G401 (cell line): ENCODE measurements around the gene COMMD4. TPM values are rescaled to one million over a fixed set of nuclear protein-coding genes. Genes with fewer than 3 reads are reported as not detected.
"Not testable (repeated sequence)": the region's sequence is repeated elsewhere in the genome, so short reads cannot be mapped to it uniquely, and the experiment has no call there.

Experiments used
- DNase-seq: peaks from one replicate; pipeline ENCODE4 v3.0.0-alpha.2; 2015; ENCODE audit warnings: low spot score
- in situ Hi-C: cut with HindIII; loops from 2 replicates; pipeline ENCODE4 v1.10.0; 2016; ENCODE audit warnings: low sequenced_read_pairs, mixed read lengths
- total RNA-seq: library from RNA; depleted of rRNA; stranded (reverse); fragments of >200 nt; shearing (Covaris generic); gene quantifications from 2 replicates; pipeline ENCODE4 v1.2.3, GENCODE V29; 2014; rRNA removed

Gene COMMD4
- total RNA-seq = 199 and 243 TPM in 2 replicates

- in situ Hi-C loops = no loop called here
- DNase-seq = peak; percentile 95
These were observed at the start of gene COMMD4 for GRCh38 chr15:75335705-75336355. COMMD4 (plus strand) TSS chr15:75336063; CDS start chr15:75336090, 27 bp downstream.

- in situ Hi-C loops, DNase-seq: not testable (repeated sequence)
These were observed 42.2 kb upstream of the COMMD4 start for GRCh38 chr15:75293660-75294059.

- in situ Hi-C loops, DNase-seq: not testable (repeated sequence)
These were observed 37.1 kb upstream of the COMMD4 start for GRCh38 chr15:75298541-75299310.

GRCh38 chr15:75299311-75299688 lies 36.6 kb upstream of the COMMD4 start:
- in situ Hi-C loops, DNase-seq: not testable (repeated sequence)

- DNase-seq, in situ Hi-C loops: not testable (repeated sequence)
These were observed 35.8 kb upstream of the COMMD4 start for GRCh38 chr15:75300026-75300425.

- in situ Hi-C loops = no loop called here
- no peak for DNase-seq
These were observed 33.5 kb upstream of the COMMD4 start for GRCh38 chr15:75302318-75302717.

- DNase-seq, in situ Hi-C loops: not testable (repeated sequence)
These were observed 33.1 kb upstream of the COMMD4 start for GRCh38 chr15:75302753-75303152.

- in situ Hi-C loops = no loop called here
- no peak for DNase-seq
These were observed 29.7 kb upstream of the COMMD4 start for GRCh38 chr15:75306188-75306587.

GRCh38 chr15:75307778-75308390 lies 28.0 kb upstream of the COMMD4 start:
- DNase-seq = peak; percentile 14
- in situ Hi-C loops = no loop called here

GRCh38 chr15:75309711-75310110 lies 26.2 kb upstream of the COMMD4 start:
- in situ Hi-C loops = no loop called here

GRCh38 chr15:75312548-75312947 lies 23.3 kb upstream of the COMMD4 start:
- in situ Hi-C loops, DNase-seq: not testable (repeated sequence)

More at GRCh38 chr15:75309711-75310110, 26.2 kb upstream of the COMMD4 start:
- no peak for DNase-seq

GRCh38 chr15:75313116-75313845 lies 22.6 kb upstream of the COMMD4 start:
- no peak for DNase-seq
- in situ Hi-C loops = no loop called here

- no peak for DNase-seq
- in situ Hi-C loops = no loop called here
These were observed 21.1 kb upstream of the COMMD4 start for GRCh38 chr15:75314552-75315290.

GRCh38 chr15:75319231-75319897 lies 16.5 kb upstream of the COMMD4 start:
- in situ Hi-C loops, DNase-seq: not testable (repeated sequence)

GRCh38 chr15:75321711-75322110 lies 14.2 kb upstream of the COMMD4 start:
- no peak for DNase-seq
- in situ Hi-C loops = no loop called here

- no peak for DNase-seq
- in situ Hi-C loops = no loop called here
These were observed 9.9 kb upstream of the COMMD4 start for GRCh38 chr15:75325922-75326321.

- in situ Hi-C loops = no loop called here
- no peak for DNase-seq
These were observed 8.9 kb upstream of the COMMD4 start for GRCh38 chr15:75327005-75327404.

- no peak for DNase-seq
- in situ Hi-C loops = no loop called here
These were observed 8.4 kb upstream of the COMMD4 start for GRCh38 chr15:75327491-75327890.
